SK-N-SH treated with all-trans-retinoic acid at 6 μM for 48 hours (cell line): ENCODE data around the gene UBAP1L.
A peak's percentile ranks its signal among the peaks of the same experiment; 100 is the strongest.

Experiments
- ATAC-seq: fragments of 200-7000 bp; cut with Tn5 transposase; 3 replicates; pipeline ENCODE4 v1.9.1; 2020; ENCODE audit warnings: mild to moderate bottlenecking, moderate library complexity
- ARNTL ChIP-seq: fragments of 450-650 bp; formaldehyde crosslinking; IDR thresholded peaks from 2 replicates; pipeline ENCODE4 v1.5.0; 2020; ENCODE audit warnings: low read depth, mild to moderate bottlenecking, moderate library complexity, borderline replicate concordance
- BACH2 ChIP-seq: fragments of 250-450 bp; sonication (Bioruptor Pico); IDR thresholded peaks from 2 replicates; pipeline ENCODE4 v1.9.0; 2021; ENCODE audit warnings: mild to moderate bottlenecking, borderline replicate concordance
- CREB5 ChIP-seq: fragments of 250-450 bp; sonication (Bioruptor Pico); IDR thresholded peaks from 2 replicates; pipeline ENCODE4 v1.5.1; 2020; ENCODE audit warnings: low read depth, mild to moderate bottlenecking, moderate library complexity
- CSDC2 ChIP-seq: fragments of 250-450 bp; sonication (Bioruptor Pico); IDR thresholded peaks from 2 replicates; pipeline ENCODE4 v1.5.0; 2020; ENCODE audit warnings: mild to moderate bottlenecking, moderate library complexity
- CSRNP3 ChIP-seq: fragments of 250-450 bp; sonication (Bioruptor Pico); IDR thresholded peaks from 2 replicates; pipeline ENCODE4 v1.5.1; 2021; ENCODE audit warnings: mild to moderate bottlenecking, moderate library complexity
- ESRRG ChIP-seq: fragments of 250-450 bp; sonication (Bioruptor Pico); IDR thresholded peaks from 2 replicates; pipeline ENCODE4 v1.6.1; 2021; ENCODE audit warnings: mild to moderate bottlenecking
- GLIS3 ChIP-seq: fragments of 250-450 bp; sonication (Bioruptor Pico); IDR thresholded peaks from 2 replicates; pipeline ENCODE4 v1.5.0; 2020; ENCODE audit warnings: mild to moderate bottlenecking, moderate library complexity
- ISL1 ChIP-seq: fragments of 250-450 bp; sonication (Bioruptor Pico); IDR thresholded peaks from 2 replicates; pipeline ENCODE4 v2.1.2; 2022; ENCODE audit warnings: mild to moderate bottlenecking, moderate library complexity
- OSR1 ChIP-seq: fragments of 250-450 bp; sonication (Bioruptor Pico); IDR thresholded peaks from 2 replicates; pipeline ENCODE4 v1.8.0; 2022; ENCODE audit warnings: moderate library complexity, mild to moderate bottlenecking, inconsistent platforms
- PATZ1 ChIP-seq: fragments of 250-450 bp; sonication (Bioruptor Pico); IDR thresholded peaks from 2 replicates; pipeline ENCODE4 v1.8.0; 2020; ENCODE audit warnings: mild to moderate bottlenecking, moderate library complexity, borderline replicate concordance
- POU6F1 ChIP-seq: fragments of 250-450 bp; sonication (Bioruptor Pico); IDR thresholded peaks from 2 replicates; pipeline ENCODE4 v1.8.0; 2021; ENCODE audit warnings: low read depth, mild to moderate bottlenecking, moderate library complexity, borderline replicate concordance
- PPARA ChIP-seq: fragments of 250-450 bp; sonication (Bioruptor Pico); IDR thresholded peaks from 2 replicates; pipeline ENCODE4 v1.5.0; 2020; ENCODE audit warnings: mild to moderate bottlenecking, borderline replicate concordance
- RARB ChIP-seq: fragments of 250-450 bp; sonication (Bioruptor Pico); IDR thresholded peaks from 2 replicates; pipeline ENCODE4 v1.8.0; 2021; ENCODE audit warnings: mild to moderate bottlenecking, moderate library complexity
- SNAI2 ChIP-seq: fragments of 250-450 bp; sonication (Bioruptor Pico); IDR thresholded peaks from 2 replicates; pipeline ENCODE4 v1.5.0; 2020; ENCODE audit warnings: mild to moderate bottlenecking, moderate library complexity
- TCF4 ChIP-seq: fragments of 250-450 bp; sonication (Bioruptor Pico); IDR thresholded peaks from 2 replicates; pipeline ENCODE4 v1.8.0; 2021; ENCODE audit warnings: mild to moderate bottlenecking, moderate library complexity, borderline replicate concordance
- TOX ChIP-seq: fragments of 250-450 bp; sonication (Bioruptor Pico); IDR thresholded peaks from 2 replicates; pipeline ENCODE4 v1.8.0; 2021; ENCODE audit warnings: mild to moderate bottlenecking, moderate library complexity, borderline replicate concordance
- TSHZ2 ChIP-seq: fragments of 250-450 bp; sonication (Bioruptor Pico); IDR thresholded peaks from 2 replicates; pipeline ENCODE4 v1.5.0; 2020; ENCODE audit warnings: mild to moderate bottlenecking, moderate library complexity
- ZC3H10 ChIP-seq: fragments of 250-450 bp; sonication (Bioruptor Pico); IDR thresholded peaks from 2 replicates; pipeline ENCODE4 v1.5.1; 2021; ENCODE audit warnings: mild to moderate bottlenecking, moderate library complexity
- ZFP3 ChIP-seq: fragments of 250-450 bp; sonication (Bioruptor Pico); IDR thresholded peaks from 2 replicates; pipeline ENCODE4 v1.5.0; 2020; ENCODE audit warnings: mild to moderate bottlenecking, moderate library complexity
- ZFP30 ChIP-seq: fragments of 450-650 bp; formaldehyde crosslinking; IDR thresholded peaks from 2 replicates; pipeline ENCODE4 v1.5.0; 2022; ENCODE audit warnings: mild to moderate bottlenecking, moderate library complexity
- ZNF565 ChIP-seq: fragments of 450-650 bp; formaldehyde crosslinking; conservative IDR thresholded peaks from 2 replicates; pipeline ENCODE4 v1.5.0; 2020; ENCODE audit warnings: low read depth, mild to moderate bottlenecking, moderate library complexity
- ZNF70 ChIP-seq: fragments of 450-650 bp; formaldehyde crosslinking; IDR thresholded peaks from 2 replicates; pipeline ENCODE4 v1.5.0; 2020; ENCODE audit warnings: mild to moderate bottlenecking, moderate library complexity
- ZNF8 ChIP-seq: fragments of 450-650 bp; formaldehyde crosslinking; IDR thresholded peaks from 2 replicates; pipeline ENCODE4 v1.5.0; 2020; ENCODE audit warnings: mild to moderate bottlenecking, moderate library complexity

The UBAP1L gene

GRCh38 chr15:65086680-65087111 is 28.3 kb downstream of the UBAP1L start:
- TF ChIP-seq SNAI2 (CRISPR knock-in tag) (no peak), OSR1 (CRISPR knock-in tag) (no peak), ZFP30 (no peak), ZNF8 (CRISPR knock-in tag) (no peak), CSRNP3 (CRISPR knock-in tag) (no peak), ZNF70 (CRISPR knock-in tag) (no peak), GLIS3 (CRISPR knock-in tag) (no peak), TSHZ2 (CRISPR knock-in tag) (no peak), TOX (CRISPR knock-in tag) (no peak), ARNTL (no peak), ZNF565 (no peak), RARB (CRISPR knock-in tag) (no peak), BACH2 (CRISPR knock-in tag) (no peak), CSDC2 (CRISPR knock-in tag) (no peak), POU6F1 (CRISPR knock-in tag) (no peak), ZC3H10 (CRISPR knock-in tag) (no peak)
- ATAC-seq = peak; percentile 33

GRCh38 chr15:65085990-65086679 is 28.9 kb downstream of the UBAP1L start:
- TF ChIP-seq ZNF70 (CRISPR knock-in tag) = no peak
- ATAC-seq = peak; percentile 82

- TF ChIP-seq PPARA (CRISPR knock-in tag) (no peak), CSDC2 (CRISPR knock-in tag) (no peak), SNAI2 (CRISPR knock-in tag) (no peak), ZFP3 (CRISPR knock-in tag) (no peak), ZFP30 (no peak), CREB5 (no peak), ZNF70 (CRISPR knock-in tag) (no peak), ZNF8 (CRISPR knock-in tag) (no peak), ESRRG (CRISPR knock-in tag) (no peak), CSRNP3 (CRISPR knock-in tag) (no peak), ARNTL (no peak), TCF4 (CRISPR knock-in tag) (no peak), ISL1 (no peak), PATZ1 (CRISPR knock-in tag) (no peak), BACH2 (CRISPR knock-in tag) (no peak), TSHZ2 (CRISPR knock-in tag) (no peak), ZC3H10 (CRISPR knock-in tag) (no peak), GLIS3 (CRISPR knock-in tag) (no peak), RARB (CRISPR knock-in tag) (no peak)
- ATAC-seq = no peak
Observed at GRCh38 chr15:65085207-65085753, 29.7 kb downstream of the UBAP1L start.
